ENCODE results near the gene CDH4.

The CDH4 gene

GRCh38 chr20:61298661-61299060 is 46.6 kb downstream of the CDH4 start:
- no peak for TF ChIP-seq CTCF (IDR thresholded peaks at IDR 0.05; ENCODE audit: control insufficient read depth, extremely low read depth, insufficient read depth)
- no peak overlapping the region for H3K4me3 ChIP-seq (ENCODE audit: low read depth, low read length)
- no peak for DNase-seq (ENCODE audit: low read depth)

GRCh38 chr20:61299104-61299503 is 47.0 kb downstream of the CDH4 start:
- TF ChIP-seq CTCF (IDR thresholded peaks at IDR 0.05; ENCODE audit: control insufficient read depth, extremely low read depth, insufficient read depth): no peak
- H3K4me3 ChIP-seq (ENCODE audit: low read depth, low read length): no peak overlapping the region
- no peak for DNase-seq (ENCODE audit: low read depth)

- H3K4me3 ChIP-seq (ENCODE audit: low read depth, low read length): no peak overlapping the region
- no peak for TF ChIP-seq CTCF (IDR thresholded peaks at IDR 0.05; ENCODE audit: control insufficient read depth, extremely low read depth, insufficient read depth)
- DNase-seq (ENCODE audit: low read depth): no peak
Measured at GRCh38 chr20:61299618-61300017, 47.6 kb downstream of the CDH4 start.

GRCh38 chr20:61300293-61300692 is 48.2 kb downstream of the CDH4 start:
- no peak for DNase-seq (ENCODE audit: low read depth)
- no peak overlapping the region for H3K4me3 ChIP-seq (ENCODE audit: low read depth, low read length)
- TF ChIP-seq CTCF (IDR thresholded peaks at IDR 0.05; ENCODE audit: control insufficient read depth, extremely low read depth, insufficient read depth): no peak

- no peak for TF ChIP-seq CTCF (IDR thresholded peaks at IDR 0.05; ENCODE audit: control insufficient read depth, extremely low read depth, insufficient read depth)
- H3K4me3 ChIP-seq (ENCODE audit: low read depth, low read length): no peak overlapping the region
Measured at GRCh38 chr20:61300709-61301108, 48.6 kb downstream of the CDH4 start.

DNA sequence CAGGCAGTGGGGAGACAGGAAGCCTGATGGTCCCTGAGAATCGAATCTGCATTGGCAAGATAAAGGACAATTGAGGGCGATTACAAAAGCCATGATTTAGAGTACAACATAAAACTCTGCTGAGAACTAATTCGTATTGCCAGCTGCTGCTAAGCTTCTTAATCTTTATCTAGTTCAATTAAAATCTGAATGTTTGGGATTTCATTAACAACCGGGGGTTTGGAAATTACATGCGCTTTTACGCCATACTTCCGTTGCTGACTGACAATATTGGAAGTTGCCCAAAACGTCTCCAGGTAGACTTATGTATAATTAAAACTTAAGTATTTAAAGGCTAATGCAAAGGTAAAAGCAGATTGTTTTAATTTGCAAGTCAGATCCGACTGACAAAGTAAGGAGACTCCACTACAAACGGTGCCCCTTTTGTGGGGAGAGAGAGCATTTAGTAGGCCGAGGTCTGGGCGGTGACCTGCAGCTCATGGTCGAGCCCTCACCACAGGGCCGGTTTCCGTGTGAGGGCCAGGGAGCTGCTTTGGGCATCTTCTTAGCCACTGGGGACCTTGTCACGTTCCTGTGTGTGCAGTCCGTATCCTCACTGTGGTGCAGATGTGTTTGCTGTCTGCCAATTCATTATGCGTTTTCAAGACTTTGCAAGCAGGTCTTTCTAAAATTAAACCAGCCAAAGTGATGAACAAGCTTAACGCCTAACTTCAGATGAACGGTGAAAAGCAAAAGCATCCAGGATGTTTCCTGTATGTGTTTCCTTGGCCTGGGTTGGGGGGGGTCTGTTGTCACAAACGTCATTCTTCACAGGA is 49.9 kb downstream of the CDH4 start:
- DNase-seq (ENCODE audit: low read depth): no peak
- H3K4me3 ChIP-seq (ENCODE audit: low read depth, low read length): no peak overlapping the region
- no peak for TF ChIP-seq CTCF (IDR thresholded peaks at IDR 0.05; ENCODE audit: control insufficient read depth, extremely low read depth, insufficient read depth)

More at GRCh38 chr20:61300709-61301108, 48.6 kb downstream of the CDH4 start:
- no peak for DNase-seq (ENCODE audit: low read depth)

DNA sequence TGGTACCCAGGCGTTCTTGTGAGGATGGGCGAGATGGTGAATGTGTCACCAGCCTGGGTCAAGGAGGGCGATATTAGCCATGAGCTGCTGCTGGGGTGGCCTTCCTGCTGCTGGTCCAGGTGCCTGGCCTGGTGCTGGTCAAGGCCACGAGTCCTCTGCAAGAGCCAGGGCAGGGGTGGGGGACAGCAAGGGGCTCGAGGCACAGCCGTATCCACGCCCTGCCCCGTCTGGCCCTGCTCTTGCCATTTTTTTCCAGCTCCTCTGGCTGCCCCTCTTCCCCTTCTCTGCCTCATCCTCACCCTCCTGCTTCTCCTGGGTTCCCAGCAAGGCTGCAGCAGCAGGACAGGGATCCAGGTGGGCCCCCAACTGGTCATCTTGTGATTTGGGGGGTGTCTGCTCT is 51.2 kb downstream of the CDH4 start:
- DNase-seq (ENCODE audit: low read depth): no peak
- H3K4me3 ChIP-seq (ENCODE audit: low read depth, low read length): no peak overlapping the region
- no peak for TF ChIP-seq CTCF (IDR thresholded peaks at IDR 0.05; ENCODE audit: control insufficient read depth, extremely low read depth, insufficient read depth)

All from LNCaP clone FGC (cell line).